Neural progenitor cell (in vitro differentiated cells): Measurements from ENCODE around the gene WWC1. TPM values are rescaled to one million over a fixed set of nuclear protein-coding genes. Genes with fewer than 3 reads are reported as not detected.
A peak's percentile ranks its signal among the peaks of the same experiment; 100 is the strongest.

Experiments used
- DNase-seq: peaks from one replicate; pipeline ENCODE4 v3.0.0-alpha.2; 2016; ENCODE audit warnings: low spot score
- H2AFZ ChIP-seq: fragments of 200-600 bp; sonication (generic); replicated peaks from 2 replicates; pipeline ENCODE4 v1.6.1; 2016; ENCODE audit warnings: antibody characterized with exemption
- H3F3A ChIP-seq: fragments of 200-600 bp; sonication (generic); 2 replicates; pipeline ENCODE4 v1.6.1; 2016; ENCODE audit warnings: antibody characterized with exemption, low read depth
- H3K27ac ChIP-seq: fragments of 200-600 bp; sonication (generic); 2 replicates; pipeline ENCODE4 v1.5.1; 2016; ENCODE audit warnings: mild to moderate bottlenecking
- H3K27me3 ChIP-seq: fragments of 200-600 bp; sonication (generic); 2 replicates; pipeline ENCODE4 v1.6.1; 2016; ENCODE audit warnings: mild to moderate bottlenecking, moderate library complexity
- H3K36me3 ChIP-seq: fragments of 200-600 bp; sonication (generic); 2 replicates; pipeline ENCODE4 v1.5.1; 2016
- H3K4me1 ChIP-seq: fragments of 200-600 bp; sonication (generic); 2 replicates; pipeline ENCODE4 v1.6.1; 2016; ENCODE audit warnings: mixed run types
- H3K4me2 ChIP-seq: fragments of 200-600 bp; sonication (generic); 2 replicates; pipeline ENCODE4 v1.6.1; 2016
- H3K4me3 ChIP-seq: fragments of 200-600 bp; sonication (generic); 2 replicates; pipeline ENCODE4 v1.5.1; 2016
- H3K79me2 ChIP-seq: fragments of 200-600 bp; sonication (generic); 2 replicates; pipeline ENCODE4 v1.6.1; 2016; ENCODE audit warnings: low read depth
- H3K9ac ChIP-seq: fragments of 200-600 bp; sonication (generic); 2 replicates; pipeline ENCODE4 v1.6.1; 2016
- H3K9me3 ChIP-seq: fragments of 200-600 bp; sonication (generic); 2 replicates; pipeline ENCODE4 v1.5.1; 2016; ENCODE audit warnings: low read depth
- H4K20me1 ChIP-seq: fragments of 200-600 bp; sonication (generic); 2 replicates; pipeline ENCODE4 v1.6.1; 2016; ENCODE audit warnings: low read depth
- H3K27ac Mint-ChIP-seq: 3 replicates; pipeline ENCODE4 v1.8.0; 2021; ENCODE audit warnings: mixed read lengths
- H3K27me3 Mint-ChIP-seq: 2 replicates; pipeline ENCODE4 v1.8.0; 2022; ENCODE audit warnings: low read depth, mild to moderate bottlenecking, inconsistent platforms, moderate library complexity, mixed read lengths; ENCODE audit not compliant: insufficient read depth
- H3K36me3 Mint-ChIP-seq: 3 replicates; pipeline ENCODE4 v1.8.0; 2021; ENCODE audit warnings: mixed read lengths
- H3K4me1 Mint-ChIP-seq: 3 replicates; pipeline ENCODE4 v1.8.0; 2021; ENCODE audit warnings: mixed read lengths
- H3K4me3 Mint-ChIP-seq: 3 replicates; pipeline ENCODE4 v1.8.0; 2021; ENCODE audit warnings: mild to moderate bottlenecking, moderate library complexity, mixed read lengths
- H3K9me3 Mint-ChIP-seq: 3 replicates; pipeline ENCODE4 v1.8.0; 2020; ENCODE audit warnings: mixed read lengths
- CTCF ChIP-seq: fragments of 200-600 bp; sonication (generic); IDR thresholded peaks from 2 replicates; pipeline ENCODE4 v1.5.1; 2017; ENCODE audit warnings: antibody characterized with exemption, mild to moderate bottlenecking
- EZH2 ChIP-seq: fragments of 200-600 bp; sonication (generic); IDR thresholded peaks from 2 replicates; pipeline ENCODE4 v1.6.1; 2017; ENCODE audit warnings: antibody characterized with exemption, mild to moderate bottlenecking, moderate library complexity
- EZH2phosphoT487 ChIP-seq: fragments of 200-600 bp; sonication (generic); IDR thresholded peaks from 2 replicates; pipeline ENCODE4 v1.6.1; 2017; ENCODE audit warnings: antibody characterized with exemption
- total RNA-seq: library from RNA; depleted of rRNA; stranded (reverse); fragments of >200 nt; gene quantifications from 2 replicates; pipeline ENCODE4 v1.2.3, GENCODE V29; 2015; ENCODE audit warnings: low replicate concordance

Gene WWC1
- total RNA-seq, 1 donor from 2014 or later = 6.7 TPM

GRCh38 chr5:168341178-168341577 is 49.7 kb downstream of the WWC1 start:
- Histone ChIP-seq H3K9me3 (no peaks in the 10 kb centered on the region), H3K4me1 (peaks cover 4% of the 10 kb centered on the region), H3K36me3 (no peaks in the 10 kb centered on the region), H4K20me1 (no peaks in the 10 kb centered on the region), H3K4me3 (no peak overlapping the region), H3F3A (no peaks in the 10 kb centered on the region), H2AFZ (no peak overlapping the region), H3K9ac (no peak overlapping the region), H3K27ac (no peak overlapping the region), H3K79me2 (no peaks in the 10 kb centered on the region), H3K27me3 (no peaks in the 10 kb centered on the region), H3K4me2 (no peak overlapping the region)
- H3K9me3 Mint-ChIP-seq = no peaks in the 10 kb centered on the region
- peaks cover 7% of the 10 kb centered on the region for H3K27me3 Mint-ChIP-seq
- no peak for DNase-seq
- no peak overlapping the region for H3K4me3 Mint-ChIP-seq
- H3K36me3 Mint-ChIP-seq = peaks cover 2% of the 10 kb centered on the region
- peaks cover 13% of the 10 kb centered on the region for H3K4me1 Mint-ChIP-seq
- TF ChIP-seq CTCF (no peak), EZH2phosphoT487 (no peak), EZH2 (no peak)
- no peak overlapping the region for H3K27ac Mint-ChIP-seq

GRCh38 chr5:168342151-168342825 is 50.8 kb downstream of the WWC1 start:
- Histone ChIP-seq H3K79me2 (no peaks in the 10 kb centered on the region), H3K4me3 (no peak overlapping the region), H3K9ac (no peak overlapping the region), H3K27me3 (no peaks in the 10 kb centered on the region), H3F3A (no peaks in the 10 kb centered on the region), H2AFZ (no peak overlapping the region), H3K4me2 (no peak overlapping the region), H3K27ac (no peak overlapping the region), H3K36me3 (no peaks in the 10 kb centered on the region), H3K9me3 (no peaks in the 10 kb centered on the region), H3K4me1 (peaks cover 4% of the 10 kb centered on the region), H4K20me1 (no peaks in the 10 kb centered on the region)
- H3K27ac Mint-ChIP-seq = peak overlapping the region; percentile 4
- H3K27me3 Mint-ChIP-seq = peaks cover 7% of the 10 kb centered on the region
- no peaks in the 10 kb centered on the region for H3K9me3 Mint-ChIP-seq
- H3K36me3 Mint-ChIP-seq = peaks cover 2% of the 10 kb centered on the region
- TF ChIP-seq CTCF (no peak), EZH2 (no peak)
- H3K4me1 Mint-ChIP-seq = peaks cover 10% of the 10 kb centered on the region
- no peak for DNase-seq
- H3K4me3 Mint-ChIP-seq = no peak overlapping the region

DNA sequence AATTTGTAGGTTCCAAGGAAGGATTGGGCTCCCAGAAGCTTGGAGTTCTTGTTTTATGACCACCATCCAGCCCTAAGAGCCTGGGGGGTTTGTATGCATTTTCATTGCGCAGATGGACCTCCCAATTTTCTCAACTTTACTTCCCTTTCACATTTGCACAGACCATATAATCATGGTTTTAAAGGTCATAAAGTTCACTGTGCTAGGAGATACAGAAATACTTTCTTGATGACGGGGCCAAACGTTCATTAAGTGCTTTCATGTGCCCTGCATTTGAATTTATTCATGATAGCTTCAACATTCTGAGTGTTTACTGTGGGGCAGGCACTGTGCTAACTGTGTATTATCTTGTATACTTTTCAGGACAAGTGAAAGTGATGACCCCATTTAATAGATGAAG is 51.5 kb downstream of the WWC1 start:
- no peaks in the 10 kb centered on the region for H3K9me3 Mint-ChIP-seq
- TF ChIP-seq EZH2phosphoT487 = no peak
- TF ChIP-seq EZH2 = no peak
- no peak for TF ChIP-seq CTCF
- Histone ChIP-seq H3K27me3 (no peaks in the 10 kb centered on the region), H3K36me3 (no peaks in the 10 kb centered on the region), H3K4me3 (no peak overlapping the region), H4K20me1 (no peaks in the 10 kb centered on the region), H3K27ac (no peak overlapping the region), H3K4me1 (peaks cover 4% of the 10 kb centered on the region), H3K4me2 (no peak overlapping the region), H3K9ac (no peak overlapping the region), H3F3A (no peaks in the 10 kb centered on the region), H2AFZ (no peak overlapping the region), H3K9me3 (no peaks in the 10 kb centered on the region), H3K79me2 (no peaks in the 10 kb centered on the region)
- H3K4me1 Mint-ChIP-seq = peaks cover 10% of the 10 kb centered on the region
- peaks cover 2% of the 10 kb centered on the region for H3K36me3 Mint-ChIP-seq
- peaks cover 5% of the 10 kb centered on the region for H3K27me3 Mint-ChIP-seq
- H3K4me3 Mint-ChIP-seq = no peak overlapping the region
- no peak for DNase-seq
- H3K27ac Mint-ChIP-seq = no peak overlapping the region
